ENCODE measurements around the gene PJVK. TPM values are rescaled to one million over a fixed set of nuclear protein-coding genes. Genes with fewer than 3 reads are reported as not detected.
"Not testable (repeated sequence)": the region's sequence is repeated elsewhere in the genome, so short reads cannot be mapped to it uniquely, and the experiment has no call there.

Gene PJVK
- polyA plus RNA-seq, 3 donors = 1.4 TPM; not detected in 2

DNA sequence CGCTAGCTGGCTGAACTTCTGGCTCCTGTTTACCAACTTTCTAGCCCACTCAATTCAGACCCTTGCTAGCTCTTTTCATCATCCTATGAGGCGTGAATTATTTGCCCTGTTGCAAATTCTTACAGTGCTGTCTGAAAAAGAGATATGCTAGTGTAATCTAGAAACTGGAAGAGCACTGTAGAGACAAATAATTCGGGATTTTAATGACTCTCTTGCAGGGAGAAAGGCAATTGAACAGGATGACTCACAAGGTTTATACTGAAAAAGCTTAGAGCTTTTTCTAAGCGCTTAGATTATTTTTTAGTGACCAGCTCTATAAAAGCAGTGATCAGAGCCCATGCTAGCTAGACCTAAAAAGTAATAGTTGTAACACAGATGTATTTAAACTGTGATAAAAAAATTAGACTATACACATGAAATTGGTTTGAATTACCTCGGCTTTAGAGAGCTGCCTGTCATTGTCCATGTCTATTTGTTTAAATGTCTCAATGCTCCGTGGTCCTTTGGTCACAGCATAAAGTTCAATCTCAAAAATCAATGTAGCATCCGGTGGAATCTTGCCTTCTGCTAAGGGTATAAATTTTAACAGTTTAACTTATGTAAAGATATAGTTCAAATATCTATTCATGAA, 18.2 kb downstream of the PJVK start:
- H3K27me3 Mint-ChIP-seq (ENCODE audit: low read depth in 3 of 3) = no peaks in the 10 kb centered on the region
- Histone ChIP-seq H3K4me3 (replicated peaks in 1 of 3; ENCODE audit: low read depth in 2 of 3, low read length in 3 of 3) (no peak overlapping the region), H3K36me3 (replicated peaks in 1 of 2; ENCODE audit: control insufficient read depth in 1 of 2, insufficient read depth in 2 of 2, low read length in 2 of 2) (peaks cover 0 to 4% of the 10 kb centered on the region in 2 donors), H3K4me1 (ENCODE audit: control insufficient read depth in 1 of 2, insufficient read depth in 2 of 2, low read length in 2 of 2) (no peaks in the 10 kb centered on the region), H4K20me1 (ENCODE audit: insufficient read depth, low read length) (no peaks in the 10 kb centered on the region), H2AFZ (ENCODE audit: insufficient read depth, low read depth, low read length, poor library complexity, severe bottlenecking) (no peak overlapping the region), H3K79me2 (ENCODE audit: insufficient read depth, low read length) (no peaks in the 10 kb centered on the region), H3K9me3 (replicated peaks in 1 of 2; ENCODE audit: control insufficient read depth in 1 of 2, insufficient read depth in 1 of 2, low read length in 2 of 2) (no peaks in the 10 kb centered on the region), H3K27me3 (ENCODE audit: control insufficient read depth in 2 of 2, insufficient read depth in 2 of 2, low read length in 2 of 2) (no peaks in the 10 kb centered on the region), H3K4me2 (replicated peaks; ENCODE audit: extremely low read depth, low read length, poor library complexity, severe bottlenecking) (no peak overlapping the region), H3K9ac (ENCODE audit: insufficient read depth, low read length, poor library complexity, severe bottlenecking) (no peak overlapping the region), H3K27ac (ENCODE audit: low read depth in 1 of 2, low read length in 2 of 2) (no peak overlapping the region)
- peaks cover 7 to 9% of the 10 kb centered on the region in 2 donors for H3K36me3 Mint-ChIP-seq
- TF ChIP-seq, protein P1, sequence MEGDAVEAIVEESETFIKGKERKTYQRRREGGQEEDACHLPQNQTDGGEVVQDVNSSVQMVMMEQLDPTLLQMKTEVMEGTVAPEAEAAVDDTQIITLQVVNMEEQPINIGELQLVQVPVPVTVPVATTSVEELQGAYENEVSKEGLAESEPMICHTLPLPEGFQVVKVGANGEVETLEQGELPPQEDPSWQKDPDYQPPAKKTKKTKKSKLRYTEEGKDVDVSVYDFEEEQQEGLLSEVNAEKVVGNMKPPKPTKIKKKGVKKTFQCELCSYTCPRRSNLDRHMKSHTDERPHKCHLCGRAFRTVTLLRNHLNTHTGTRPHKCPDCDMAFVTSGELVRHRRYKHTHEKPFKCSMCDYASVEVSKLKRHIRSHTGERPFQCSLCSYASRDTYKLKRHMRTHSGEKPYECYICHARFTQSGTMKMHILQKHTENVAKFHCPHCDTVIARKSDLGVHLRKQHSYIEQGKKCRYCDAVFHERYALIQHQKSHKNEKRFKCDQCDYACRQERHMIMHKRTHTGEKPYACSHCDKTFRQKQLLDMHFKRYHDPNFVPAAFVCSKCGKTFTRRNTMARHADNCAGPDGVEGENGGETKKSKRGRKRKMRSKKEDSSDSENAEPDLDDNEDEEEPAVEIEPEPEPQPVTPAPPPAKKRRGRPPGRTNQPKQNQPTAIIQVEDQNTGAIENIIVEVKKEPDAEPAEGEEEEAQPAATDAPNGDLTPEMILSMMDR (IDR thresholded peaks at IDR 0.05) = no peak
- no peaks in the 10 kb centered on the region for H3K9me3 Mint-ChIP-seq
- DNase-seq = no peak
- H3K4me3 Mint-ChIP-seq = no peak overlapping the region
- 100% methylated on average over 1 of the region's 7 CpGs for WGBS (ENCODE audit: insufficient coverage)
- H3K4me1 Mint-ChIP-seq = no peaks in the 10 kb centered on the region
- no peak overlapping the region for H3K27ac Mint-ChIP-seq
- intact Hi-C loops (cut with micrococcal nuclease) = no loop called here

DNA sequence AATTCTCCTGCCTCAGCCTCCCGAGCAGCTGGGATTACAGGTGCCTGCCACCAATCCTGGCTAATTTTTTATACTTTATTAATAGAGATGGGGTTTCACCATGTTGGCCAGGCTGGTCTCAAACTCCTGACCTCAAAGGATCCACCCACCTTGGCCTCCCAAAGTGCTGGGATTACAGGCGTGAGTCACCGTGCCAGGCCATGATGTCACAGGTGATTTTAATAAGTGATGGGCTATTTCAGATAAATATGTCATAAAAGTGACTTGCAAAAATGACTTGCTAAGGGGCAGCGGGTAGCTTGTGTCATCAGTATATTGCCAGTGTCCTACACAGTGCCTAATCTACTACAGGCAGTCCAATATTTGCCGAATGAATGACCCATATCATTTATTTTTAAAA, 20.1 kb downstream of the PJVK start:
- H3K36me3 ChIP-seq (replicated peaks in 1 of 2; ENCODE audit: control insufficient read depth in 1 of 2, insufficient read depth in 2 of 2, low read length in 2 of 2); intact Hi-C loops (cut with micrococcal nuclease); H3K27ac ChIP-seq (ENCODE audit: low read depth in 1 of 2, low read length in 2 of 2); H2AFZ ChIP-seq (ENCODE audit: insufficient read depth, low read depth, low read length, poor library complexity, severe bottlenecking); H3K4me2 ChIP-seq (replicated peaks; ENCODE audit: extremely low read depth, low read length, poor library complexity, severe bottlenecking); H3K36me3 Mint-ChIP-seq; H3K9ac ChIP-seq (ENCODE audit: insufficient read depth, low read length, poor library complexity, severe bottlenecking); DNase-seq; H3K9me3 ChIP-seq (replicated peaks in 1 of 2; ENCODE audit: control insufficient read depth in 1 of 2, insufficient read depth in 1 of 2, low read length in 2 of 2); H3K4me1 ChIP-seq (ENCODE audit: control insufficient read depth in 1 of 2, insufficient read depth in 2 of 2, low read length in 2 of 2); H3K27me3 ChIP-seq (ENCODE audit: control insufficient read depth in 2 of 2, insufficient read depth in 2 of 2, low read length in 2 of 2); H3K4me3 Mint-ChIP-seq; H3K27ac Mint-ChIP-seq; H3K79me2 ChIP-seq (ENCODE audit: insufficient read depth, low read length); H4K20me1 ChIP-seq (ENCODE audit: insufficient read depth, low read length); H3K4me1 Mint-ChIP-seq; H3K4me3 ChIP-seq (replicated peaks in 1 of 3; ENCODE audit: low read depth in 2 of 3, low read length in 3 of 3); H3K9me3 Mint-ChIP-seq; H3K27me3 Mint-ChIP-seq (ENCODE audit: low read depth in 3 of 3): not testable (repeated sequence)
- WGBS (ENCODE audit: insufficient coverage) = no CpG with 5 or more reads among the region's 5 CpGs
